GM15510 (cell line): Measurements from ENCODE around the gene OTUB1.

ENCODE experiments used
- POLR2A ChIP-seq: IDR thresholded peaks from 3 replicates; pipeline ENCODE4 v1.6.1; 2011; ENCODE audit warnings: borderline replicate concordance; ENCODE audit not compliant: insufficient read length; ENCODE audit errors: extremely low read depth

OTUB1 gene

DNA sequence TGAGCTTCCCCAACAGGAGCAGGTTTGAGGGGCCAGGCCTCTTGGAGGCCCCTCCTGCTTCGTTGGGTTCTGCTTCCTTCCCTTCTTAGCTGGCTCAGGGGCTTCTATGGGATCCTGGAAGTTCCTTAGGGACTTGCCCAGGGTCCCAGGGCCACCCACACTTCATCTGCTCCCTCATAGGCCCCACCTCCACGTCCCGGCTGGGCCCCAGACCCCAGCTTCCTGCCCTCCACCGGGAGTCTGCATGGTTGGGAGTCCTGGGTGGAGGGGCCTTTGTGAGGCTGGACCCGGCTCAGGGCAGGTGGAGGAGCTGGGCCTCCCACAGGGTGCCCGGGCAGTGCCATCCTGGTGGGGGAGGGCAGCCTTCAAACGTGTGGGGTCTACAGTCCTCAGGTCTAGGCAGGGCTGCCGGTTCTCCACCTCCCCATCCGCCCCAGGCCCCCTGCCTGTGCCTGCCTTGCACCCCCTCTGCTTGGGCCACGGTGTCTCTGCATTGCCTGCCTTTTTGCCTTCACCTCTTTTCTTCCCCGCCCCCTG lies 11.6 kb downstream of the OTUB1 start:
- TF ChIP-seq POLR2A = no peak

DNA sequence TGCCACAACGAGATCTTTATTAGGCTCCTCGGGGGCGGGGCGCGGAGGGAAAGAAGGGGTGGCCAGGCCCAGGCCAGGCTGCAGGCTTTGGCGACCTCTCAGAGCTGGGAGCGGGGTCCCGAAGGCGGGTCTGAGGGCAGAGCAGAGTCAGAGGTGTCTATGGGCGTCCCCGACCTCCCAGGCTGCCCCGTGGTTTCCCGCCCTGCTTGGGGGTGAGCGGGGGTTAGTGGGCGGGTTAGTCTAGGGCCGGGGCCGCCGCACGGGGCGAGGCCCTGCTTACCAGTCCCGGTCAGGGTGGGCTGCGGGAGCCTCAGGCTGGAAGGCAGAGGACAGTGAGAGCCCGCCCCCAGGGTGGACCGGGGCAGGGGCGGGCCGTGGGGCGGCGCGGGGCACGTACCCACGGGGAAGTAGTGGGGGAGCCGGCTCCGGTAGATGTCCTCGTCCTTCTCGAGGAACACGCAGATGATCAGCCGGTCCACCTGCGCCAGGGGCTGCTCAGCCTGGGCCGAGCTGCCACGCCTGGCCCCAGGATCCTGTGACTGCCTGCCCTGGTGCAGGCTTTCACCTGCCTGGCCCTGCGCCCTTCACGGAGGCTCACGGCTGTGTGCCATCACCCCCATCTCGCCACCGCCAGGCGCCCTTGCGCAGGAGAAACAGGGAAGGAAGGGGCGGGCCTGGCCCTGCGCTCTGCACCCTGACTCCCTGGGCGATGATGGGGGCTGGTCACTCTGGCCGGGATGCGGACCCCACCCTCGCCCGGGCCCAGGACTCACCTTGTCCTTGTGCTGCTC lies 12.5 kb downstream of the OTUB1 start:
- no peak for TF ChIP-seq POLR2A

DNA sequence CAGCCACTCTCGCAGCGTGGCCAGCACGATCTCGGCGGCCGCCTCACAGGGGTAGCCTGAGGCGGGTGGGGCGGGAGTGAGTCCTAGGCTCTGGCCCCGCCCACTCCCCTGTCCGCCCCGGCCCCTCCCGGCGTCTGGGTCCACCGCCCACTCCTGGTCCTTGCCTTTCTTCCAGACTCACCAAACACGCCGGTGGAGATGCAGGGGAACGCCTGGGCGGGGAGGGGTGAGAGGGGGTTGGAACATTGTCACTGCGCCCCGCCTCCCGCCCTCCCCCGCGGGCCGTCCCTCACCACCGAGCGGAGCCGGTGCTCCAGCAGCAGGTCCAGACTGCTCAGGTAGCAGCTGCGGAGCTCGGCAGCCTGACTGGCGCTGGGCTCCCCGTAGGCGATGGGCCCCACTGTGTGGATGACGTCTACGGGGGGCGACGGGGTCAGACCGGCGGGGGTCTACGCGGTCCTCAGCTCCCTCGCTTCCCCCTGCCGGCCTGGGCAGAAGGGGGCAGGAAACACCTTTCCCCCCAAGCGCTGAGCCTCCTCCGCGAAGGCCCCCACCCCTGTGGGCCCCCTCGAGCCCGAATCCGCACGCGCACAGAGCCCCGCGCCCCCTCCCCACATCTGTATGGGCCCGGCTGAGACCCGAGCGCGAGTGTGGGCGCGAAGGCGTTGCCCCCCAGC lies 13.2 kb downstream of the OTUB1 start:
- no peak for TF ChIP-seq POLR2A

DNA sequence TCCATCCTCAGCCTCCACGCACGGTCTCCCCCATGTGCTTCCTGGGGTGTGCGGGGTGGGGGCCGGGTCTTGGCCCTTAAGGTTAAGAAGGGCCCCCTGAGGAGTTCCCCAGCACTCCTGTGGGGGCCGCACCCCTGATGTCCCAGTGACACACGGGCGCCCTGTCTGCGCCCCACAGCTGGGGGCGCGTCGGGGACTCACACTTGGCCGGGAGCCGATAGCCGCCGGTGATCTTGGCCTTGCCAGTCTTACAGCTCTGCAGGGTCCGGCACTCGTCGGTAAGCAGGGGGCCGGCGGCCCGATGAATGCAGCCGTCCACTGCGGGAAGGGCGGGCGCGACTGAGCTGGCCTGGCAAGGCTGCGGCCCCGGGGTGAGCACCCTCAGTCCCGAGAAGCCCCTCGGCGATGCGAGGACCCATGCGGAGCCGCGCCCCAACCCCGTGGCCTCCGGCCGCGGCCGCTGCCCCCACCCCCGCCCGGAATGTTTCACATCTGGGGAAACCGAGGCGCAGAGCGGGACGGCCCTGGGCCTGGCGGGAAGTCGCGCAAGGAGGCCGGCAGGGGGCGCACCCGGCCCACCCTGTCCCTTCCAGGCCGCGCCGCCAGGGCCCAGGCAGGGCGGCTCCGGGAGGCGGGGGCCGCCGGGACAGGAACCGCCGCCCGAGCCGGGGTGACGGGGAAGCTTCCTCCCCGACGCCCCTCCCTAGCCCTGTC lies 13.9 kb downstream of the OTUB1 start:
- no peak for TF ChIP-seq POLR2A

DNA sequence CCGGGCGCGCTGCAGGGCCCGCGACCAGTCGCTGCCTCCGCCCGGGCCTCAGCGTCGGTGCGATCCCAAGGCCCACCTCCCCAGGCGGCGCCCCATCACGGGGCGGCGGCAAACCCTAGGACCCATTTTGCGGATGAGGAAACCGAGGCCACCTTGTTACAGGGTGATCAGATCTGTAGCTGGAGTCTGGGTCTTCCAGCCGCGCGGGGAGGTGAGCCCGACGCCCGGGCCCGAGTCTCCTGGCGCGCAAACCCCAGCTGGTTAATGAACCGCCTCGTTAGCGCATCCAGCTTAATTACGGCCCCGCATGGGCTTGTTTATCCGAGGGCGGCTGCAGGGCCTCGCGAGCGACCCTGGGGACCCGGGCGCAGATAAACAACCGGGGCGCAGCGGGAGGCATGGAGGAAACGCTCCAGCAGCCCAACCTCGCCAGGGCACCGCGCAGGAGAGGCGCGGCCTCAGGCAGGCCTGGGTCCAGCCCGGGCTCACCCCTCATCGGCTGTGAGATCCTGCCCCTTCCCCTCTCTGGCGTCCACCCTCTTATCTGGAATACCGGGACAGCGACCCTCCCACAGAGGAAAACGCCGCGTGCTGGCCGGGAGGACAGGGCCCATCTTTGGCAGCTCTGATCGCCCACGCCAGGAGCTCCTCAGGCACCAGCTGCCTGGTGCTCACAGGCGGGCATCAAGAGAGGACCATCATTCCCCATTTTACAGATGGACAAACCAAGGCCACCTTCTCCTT lies 14.7 kb downstream of the OTUB1 start:
- no peak for TF ChIP-seq POLR2A

DNA sequence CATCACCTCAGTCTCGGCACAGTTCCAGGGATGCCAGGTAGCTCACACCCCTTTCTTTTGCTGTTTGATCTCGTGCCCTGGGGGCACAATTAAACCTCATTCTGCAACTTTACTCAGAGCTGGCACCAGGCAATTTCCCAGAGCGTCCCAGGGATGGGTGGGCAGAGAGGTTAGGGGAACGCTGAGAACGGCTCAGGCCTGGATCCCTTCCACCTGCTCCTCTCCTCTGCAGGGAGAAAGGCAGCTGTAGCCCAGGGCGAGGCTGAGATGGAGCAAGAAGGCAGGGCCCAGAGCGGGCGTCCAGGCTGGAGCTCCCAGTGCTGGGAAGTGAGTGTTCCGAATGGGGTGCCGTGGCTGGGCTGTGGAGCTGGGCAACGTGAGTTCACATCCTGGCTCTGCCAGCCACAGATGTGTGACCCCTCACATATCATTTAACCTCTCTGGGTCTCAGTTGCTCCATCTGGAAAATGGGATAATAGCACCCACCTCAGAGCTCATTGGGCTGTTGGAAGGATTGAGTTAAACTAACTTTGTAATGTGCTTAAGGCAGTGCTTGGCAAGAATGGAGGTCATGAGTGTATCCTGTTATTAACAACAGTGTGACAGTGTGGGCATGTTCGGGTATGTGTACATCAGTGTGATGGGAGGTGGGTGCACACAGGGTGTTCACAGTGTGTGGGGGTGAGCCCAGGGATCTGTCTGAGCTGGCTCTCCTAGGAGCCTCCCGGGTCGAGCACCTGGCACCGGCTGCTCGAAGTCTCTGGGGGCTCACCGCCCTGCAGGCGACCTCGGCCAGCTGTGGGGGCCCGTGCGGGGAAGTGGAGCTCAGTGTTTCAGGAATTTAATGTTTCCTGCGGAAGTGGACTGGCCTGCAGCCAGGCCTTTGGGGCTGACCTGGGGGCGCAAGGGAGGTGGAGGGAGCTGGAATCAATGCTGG lies 15.5 kb downstream of the OTUB1 start:
- no peak for TF ChIP-seq POLR2A

DNA sequence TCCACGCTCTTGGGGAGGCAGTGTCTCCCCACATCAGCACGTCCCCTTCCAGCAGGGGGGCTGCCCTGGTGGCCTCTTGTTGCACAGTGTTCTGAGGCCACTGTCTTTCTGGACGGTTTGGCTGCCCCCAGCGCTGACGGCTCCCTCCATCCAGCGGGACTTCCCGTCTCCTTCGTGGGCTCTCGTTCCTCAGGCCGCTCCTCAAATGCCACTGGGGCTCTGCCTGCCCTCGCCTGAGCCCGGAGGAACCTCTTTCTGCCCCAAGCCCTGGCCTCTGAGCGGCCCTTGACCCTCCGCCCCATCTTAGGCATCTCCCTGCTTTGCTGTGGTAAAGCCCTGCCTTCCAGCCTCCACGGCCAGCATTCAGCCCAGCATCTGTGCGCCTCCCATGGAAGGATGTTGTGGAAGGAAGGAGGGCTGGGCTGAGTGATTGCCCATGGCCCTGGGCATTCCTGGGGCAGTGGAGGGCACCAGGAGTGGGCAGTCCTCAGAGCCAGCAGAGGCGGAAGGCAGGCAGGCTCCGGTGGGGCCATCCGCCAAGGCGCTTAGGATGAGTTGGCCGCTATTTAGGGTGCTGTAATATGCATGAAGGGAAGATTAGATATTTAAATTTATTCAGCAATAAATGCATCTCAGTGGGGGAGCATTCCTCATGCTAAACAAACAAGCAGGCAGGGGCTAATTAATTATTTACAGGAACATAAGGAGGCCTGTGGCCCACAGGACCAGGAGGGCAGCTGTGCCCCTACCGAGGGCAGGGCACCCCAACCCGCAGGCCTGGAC lies 17.8 kb downstream of the OTUB1 start:
- no peak for TF ChIP-seq POLR2A

DNA sequence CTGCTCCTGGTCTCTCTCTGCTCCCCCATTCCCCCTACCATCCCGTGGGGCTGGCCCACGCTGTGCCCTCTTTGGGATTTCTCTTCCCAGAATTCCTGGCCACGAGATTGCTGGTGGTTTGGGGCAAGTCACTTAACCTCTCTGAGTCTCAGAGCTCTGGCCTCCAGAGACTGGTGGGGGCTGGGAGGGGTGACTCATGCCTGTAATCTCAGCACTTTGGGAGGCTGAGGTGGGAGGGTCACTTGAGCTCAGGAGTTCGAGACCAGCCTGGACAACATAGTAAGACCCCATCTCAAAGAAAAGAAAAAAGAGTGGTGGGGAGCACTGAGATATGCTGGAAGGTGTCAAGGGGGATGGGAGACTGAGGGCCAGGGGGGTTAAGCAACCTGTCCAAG lies 18.3 kb downstream of the OTUB1 start:
- no peak for TF ChIP-seq POLR2A

DNA sequence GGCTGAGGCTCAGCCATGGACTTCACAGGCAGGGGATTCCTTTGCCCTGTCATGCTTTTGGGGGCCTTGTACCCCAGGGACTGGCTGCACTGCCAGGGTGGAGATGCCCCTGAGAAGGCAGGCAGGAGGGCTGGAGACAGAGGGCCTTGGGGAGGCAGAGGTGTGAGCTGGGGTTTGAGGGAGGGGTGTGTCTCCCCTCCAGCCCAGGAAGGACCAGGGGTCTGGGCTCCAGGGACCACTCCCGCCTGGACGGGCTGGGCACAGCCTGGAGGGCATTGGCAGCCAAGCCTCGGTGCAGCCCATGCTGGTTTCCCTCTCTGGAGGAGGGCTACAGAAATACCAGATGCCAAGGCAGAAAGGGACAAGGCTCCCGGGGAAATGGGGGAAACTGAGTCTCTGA lies 19.5 kb downstream of the OTUB1 start:
- TF ChIP-seq POLR2A = no peak

DNA sequence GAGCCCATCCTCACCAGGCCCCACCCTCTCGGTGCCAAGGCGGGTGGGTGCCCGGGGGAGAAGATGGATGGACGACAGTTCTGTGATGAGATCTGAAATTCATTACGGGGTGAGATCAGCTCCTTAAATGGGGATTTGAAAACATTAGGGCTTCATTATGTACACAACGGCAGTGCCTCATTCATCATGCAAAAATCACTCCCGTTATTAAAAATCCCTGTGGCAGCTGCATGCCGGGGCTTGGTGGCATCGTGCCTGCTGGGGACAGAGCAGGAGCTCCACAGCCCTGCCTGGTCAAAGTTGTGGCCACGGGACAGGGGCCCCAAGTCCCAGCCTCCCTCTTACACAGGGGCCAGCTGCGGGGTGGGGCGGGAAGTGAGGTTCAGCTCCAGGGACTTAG lies 20.2 kb downstream of the OTUB1 start:
- no peak for TF ChIP-seq POLR2A

DNA sequence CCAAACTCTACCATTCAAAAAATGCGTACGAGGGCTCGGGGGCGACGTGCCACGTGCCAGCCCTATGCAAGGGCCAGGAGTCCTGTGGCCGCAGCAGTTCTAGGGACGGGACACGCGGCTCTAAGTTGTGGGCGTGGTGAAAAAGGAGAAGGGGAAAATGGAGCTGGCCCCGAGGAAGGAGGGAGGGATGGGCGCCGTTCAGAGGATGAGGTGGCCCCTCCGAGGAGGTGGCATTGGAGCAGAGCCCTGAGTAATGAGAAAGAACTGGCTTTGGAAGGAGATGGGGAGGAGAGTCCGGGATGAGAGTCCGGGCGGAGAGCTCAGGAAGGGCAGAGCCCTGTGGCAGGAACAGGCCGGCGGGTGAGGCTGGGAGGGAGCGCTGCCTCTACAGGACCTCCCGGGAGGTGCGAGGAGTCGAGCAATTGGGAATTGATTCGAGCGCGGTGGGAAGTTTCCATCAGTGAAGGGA lies 21.0 kb downstream of the OTUB1 start:
- no peak for TF ChIP-seq POLR2A

DNA sequence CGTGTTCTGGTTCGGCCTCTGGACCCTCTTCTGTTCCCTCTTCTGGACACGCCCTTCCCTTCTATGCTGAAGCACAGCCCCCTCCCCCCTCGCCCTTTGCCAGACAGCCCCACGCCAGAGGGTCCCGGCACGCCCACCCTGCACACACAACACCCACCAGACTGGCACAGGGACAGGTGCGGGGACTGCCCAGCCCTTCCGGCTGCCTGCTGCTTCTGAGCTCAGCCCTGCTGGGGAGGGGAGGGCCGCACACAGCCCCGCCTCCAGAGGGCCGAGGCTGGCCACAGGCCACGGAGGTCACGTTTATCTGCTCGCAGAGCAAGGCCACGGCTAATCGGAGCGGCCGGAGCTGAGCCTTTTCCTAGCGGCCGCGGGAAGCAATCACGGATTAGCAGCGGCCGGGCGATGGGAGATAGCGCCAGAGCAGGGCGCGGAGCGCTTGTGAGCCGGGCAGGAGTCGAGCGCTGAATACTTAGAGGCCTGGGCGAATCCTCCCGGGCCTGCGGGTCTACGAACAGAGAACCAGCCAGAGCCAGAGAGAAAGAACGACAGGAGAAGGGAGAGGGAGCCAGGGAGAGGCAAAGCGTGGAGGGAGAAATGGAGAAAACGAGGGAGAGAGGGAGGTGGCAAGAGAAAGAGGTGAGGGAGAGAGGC lies 21.5 kb downstream of the OTUB1 start:
- no peak for TF ChIP-seq POLR2A

DNA sequence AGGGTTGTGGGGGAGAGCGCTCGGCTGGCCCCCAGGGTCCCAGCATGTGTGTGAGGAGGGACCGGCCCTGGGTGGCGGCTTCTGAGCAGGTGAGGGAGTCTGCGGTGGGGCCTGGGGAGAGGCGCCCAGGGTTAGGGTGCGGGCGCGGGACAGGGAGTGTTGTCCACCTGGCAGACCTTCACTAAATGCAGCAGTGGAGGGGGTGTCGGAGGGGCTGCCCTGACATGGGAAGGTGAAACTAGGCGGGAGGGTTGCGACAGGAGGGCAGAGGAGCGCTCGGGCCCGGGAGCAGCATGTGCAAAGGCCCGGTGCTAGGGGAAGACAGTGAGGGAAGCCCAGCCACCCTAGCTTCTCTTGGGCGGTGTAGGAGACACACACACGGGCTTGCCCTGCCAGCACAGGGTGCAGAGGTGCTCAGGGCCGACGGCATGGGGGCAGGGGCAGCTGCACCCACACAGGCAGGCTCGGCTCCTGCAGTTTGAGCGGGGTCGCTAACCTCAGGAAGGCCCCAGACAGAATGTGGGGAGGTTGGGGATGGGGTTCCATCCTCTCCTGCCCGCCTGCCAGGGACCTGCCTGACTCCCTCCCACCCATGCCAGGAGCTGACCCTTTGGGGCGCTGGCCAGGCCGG lies 22.2 kb downstream of the OTUB1 start:
- no peak for TF ChIP-seq POLR2A
